ENCODE measurements around the gene MAP4.
"Not testable (repeated sequence)": the region's sequence is repeated elsewhere in the genome, so short reads cannot be mapped to it uniquely, and the experiment has no call there.

MAP4 gene

GRCh38 chr3:47856669-47857068, 159.5 kb downstream of the MAP4 start:
- no peak for DNase-seq

GRCh38 chr3:47855461-47856383, 160.5 kb downstream of the MAP4 start:
- no peak for DNase-seq

GRCh38 chr3:47854720-47855455, 161.3 kb downstream of the MAP4 start:
- DNase-seq: no peak

DNA sequence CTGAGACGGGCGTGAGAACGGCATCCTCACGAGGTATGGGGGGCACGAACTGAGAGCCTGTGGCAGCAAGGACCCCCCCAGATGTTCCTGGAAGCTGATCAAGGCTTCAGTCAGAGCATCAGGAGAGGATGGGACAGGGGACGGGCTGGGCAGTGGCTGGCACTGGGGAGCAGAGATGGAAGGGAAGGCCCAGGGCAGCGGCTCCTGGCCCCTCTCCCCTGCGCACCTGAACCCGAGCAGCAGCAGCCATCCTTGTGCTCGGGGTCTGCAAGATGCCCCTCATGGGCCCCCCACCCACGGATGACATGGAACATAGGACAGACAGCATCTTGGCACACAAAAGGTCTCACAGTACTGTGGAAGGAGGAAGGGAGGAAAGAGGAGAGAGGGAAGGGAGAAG, 161.9 kb downstream of the MAP4 start:
- no peak for DNase-seq

DNA sequence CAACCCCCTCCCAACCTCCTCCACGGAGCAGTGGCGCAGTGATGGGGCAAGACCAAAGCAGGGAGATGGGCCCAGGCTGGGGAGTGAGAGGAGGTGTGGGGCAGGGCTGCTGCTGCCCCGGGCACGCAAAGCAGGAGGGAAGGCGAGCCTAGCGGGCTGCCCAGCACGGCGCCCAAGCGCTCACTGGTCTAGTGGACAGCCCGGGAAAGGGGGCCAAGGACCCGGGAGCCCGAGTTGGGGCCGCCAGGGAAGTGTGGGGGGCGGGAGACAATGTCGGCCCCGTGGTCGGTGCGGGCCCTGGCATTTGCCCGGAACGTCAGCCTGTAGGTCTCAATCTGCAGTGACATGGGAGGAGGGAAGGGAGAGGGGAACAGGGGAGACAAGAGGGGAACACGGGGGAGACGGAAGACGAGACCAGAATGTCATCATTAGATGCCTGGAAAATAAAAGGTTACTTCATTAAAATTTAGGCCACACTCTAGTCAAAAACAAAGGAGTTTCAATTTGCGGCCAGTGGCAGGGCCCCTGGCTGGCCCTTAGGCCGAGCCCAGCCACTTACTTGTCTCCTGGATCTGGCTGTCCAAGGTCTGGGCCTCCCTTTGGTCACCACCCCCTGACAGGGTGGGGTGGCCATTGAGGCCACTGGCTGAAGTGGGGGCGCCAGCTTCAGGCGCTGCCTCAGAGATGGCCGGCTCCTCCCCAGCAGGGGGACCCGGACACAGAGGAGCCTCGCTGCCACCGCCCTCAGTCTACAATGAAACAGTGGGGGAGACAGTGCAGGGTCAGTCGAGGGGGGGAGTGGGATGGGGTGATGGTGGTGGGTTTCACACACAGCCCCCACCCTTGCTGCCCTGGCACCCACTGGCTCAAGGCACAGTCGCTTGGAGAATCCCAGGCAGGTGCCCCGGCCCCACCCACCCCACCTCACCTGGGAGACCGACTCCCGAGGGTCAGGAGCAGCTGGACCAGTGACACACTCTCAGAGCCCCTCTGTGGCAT, 163.3 kb downstream of the MAP4 start:
- DNase-seq: no peak

GRCh38 chr3:47851888-47852603, 164.2 kb downstream of the MAP4 start:
- no peak for DNase-seq

DNA sequence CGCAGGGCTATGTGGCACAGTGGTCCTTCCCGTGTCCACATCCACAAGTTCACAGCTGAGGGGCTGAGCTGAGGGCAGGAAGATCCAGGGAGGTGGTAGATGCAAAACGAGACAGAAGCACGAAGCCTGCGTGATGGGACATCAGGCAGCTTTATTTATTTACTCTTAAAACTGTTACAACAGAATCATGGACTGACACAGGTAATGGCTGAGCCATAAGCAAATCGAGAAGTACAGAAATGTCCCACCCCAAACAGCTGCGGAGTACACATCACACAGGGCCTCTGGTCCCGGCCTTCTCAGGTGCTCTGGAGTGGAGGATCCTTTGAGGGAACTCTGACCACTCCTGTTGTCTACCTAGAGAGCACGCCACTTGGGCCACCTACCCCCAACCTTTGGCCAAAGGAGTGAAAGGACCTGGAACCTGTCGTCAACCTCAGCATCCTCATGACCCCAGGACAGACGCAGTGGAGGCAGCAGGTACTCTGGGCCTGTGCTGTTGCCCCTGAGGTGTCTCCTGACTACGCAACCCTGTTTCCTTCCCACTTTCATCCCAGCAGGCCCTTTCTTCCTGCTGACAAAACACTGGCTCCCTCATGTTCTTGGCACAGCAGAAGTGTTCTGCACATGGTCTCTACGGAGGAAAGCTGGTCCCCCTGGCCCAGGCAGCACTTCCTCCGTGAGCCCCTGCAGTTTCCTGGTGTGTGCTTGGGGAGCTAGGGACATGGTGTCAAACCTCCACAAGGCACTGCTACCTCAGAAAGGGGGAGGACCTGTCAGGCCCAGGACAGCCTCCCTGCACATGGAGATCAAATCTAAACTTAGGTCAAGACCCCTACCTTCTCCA, 165.4 kb downstream of the MAP4 start:
- DNase-seq: no peak

DNA sequence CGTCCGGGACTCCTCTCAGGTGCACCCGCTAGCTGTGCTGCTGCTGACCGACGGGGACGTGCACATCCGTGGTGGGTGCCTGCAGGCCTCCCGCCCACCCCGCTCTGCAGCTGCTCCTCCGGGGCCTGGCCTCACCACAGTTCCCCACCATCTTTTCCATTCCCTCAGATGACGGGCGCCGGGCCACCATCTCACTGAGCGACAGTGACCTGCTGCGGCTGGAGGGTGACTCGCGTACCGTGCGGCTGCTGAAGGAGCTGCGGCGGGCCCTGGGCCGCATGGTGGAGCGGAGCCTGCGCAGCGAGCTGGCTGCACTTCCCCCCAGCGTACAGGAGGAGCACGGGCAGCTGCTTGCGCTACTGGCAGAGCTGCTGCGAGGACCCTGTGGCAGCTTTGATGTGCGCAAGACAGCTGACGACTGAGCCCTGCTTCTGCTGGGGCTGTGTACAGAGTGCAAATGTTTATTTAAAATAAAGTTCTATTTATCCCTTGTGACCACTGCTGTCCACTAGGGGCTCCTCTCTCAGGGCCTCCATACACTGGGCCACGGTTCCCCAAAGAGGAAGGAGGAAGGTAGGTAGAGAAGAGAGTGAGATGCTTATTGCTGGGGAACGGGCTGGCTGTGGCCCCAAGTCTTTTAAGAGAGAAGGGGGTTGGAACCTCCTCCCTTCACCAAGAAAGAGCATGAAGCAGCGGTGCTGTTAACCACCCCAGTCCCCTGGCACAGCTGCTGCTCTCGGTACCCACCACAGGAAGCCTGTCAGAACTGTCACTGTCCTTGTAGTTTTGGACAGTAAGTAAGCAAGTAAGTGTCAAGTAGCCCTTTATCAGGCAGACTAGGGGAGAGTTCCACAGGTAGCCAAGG, 166.3 kb downstream of the MAP4 start:
- peak; percentile 19 for DNase-seq

DNA sequence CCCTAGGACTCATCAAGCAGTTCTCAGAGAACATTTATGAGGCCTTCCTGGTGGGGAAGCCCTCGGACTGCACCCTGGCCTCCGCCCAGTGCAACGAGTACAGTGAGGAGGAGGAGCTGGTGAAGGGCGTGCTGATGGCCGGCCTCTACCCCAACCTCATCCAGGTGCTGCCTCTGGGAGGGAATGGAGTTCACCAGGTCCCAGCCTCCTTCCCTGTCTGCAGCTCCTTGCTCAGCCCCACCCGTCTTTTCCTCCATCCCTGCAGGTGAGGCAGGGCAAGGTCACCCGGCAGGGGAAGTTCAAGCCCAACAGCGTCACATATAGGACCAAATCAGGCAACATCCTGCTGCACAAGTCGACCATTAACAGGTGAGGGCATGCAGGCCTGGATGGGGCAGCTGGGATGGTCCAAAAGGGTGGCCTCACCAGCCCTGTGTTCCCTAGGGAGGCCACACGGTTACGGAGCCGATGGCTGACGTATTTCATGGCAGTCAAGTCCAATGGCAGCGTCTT, 167.0 kb downstream of the MAP4 start:
- no peak for DNase-seq

DNA sequence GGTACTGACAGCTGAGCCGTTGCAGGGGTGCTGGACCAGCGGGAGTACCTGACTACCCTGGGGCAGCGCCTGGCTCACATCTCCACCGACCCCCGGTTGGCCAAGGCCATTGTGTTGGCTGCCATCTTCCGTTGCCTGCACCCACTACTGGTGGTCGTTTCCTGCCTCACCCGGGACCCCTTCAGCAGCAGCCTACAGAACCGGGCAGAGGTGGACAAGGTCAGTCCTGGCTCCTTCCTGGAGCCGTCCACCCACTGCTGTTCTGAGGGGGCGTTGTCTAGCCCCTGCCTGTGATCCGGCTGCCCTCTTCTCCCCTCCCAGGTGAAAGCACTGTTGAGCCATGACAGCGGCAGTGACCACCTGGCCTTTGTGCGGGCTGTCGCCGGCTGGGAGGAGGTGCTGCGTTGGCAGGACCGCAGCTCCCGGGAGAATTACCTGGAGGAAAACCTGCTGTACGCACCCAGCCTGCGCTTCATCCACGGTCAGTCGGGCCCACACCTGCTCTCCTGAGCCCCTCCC, 167.6 kb downstream of the MAP4 start:
- no peak for DNase-seq

DNA sequence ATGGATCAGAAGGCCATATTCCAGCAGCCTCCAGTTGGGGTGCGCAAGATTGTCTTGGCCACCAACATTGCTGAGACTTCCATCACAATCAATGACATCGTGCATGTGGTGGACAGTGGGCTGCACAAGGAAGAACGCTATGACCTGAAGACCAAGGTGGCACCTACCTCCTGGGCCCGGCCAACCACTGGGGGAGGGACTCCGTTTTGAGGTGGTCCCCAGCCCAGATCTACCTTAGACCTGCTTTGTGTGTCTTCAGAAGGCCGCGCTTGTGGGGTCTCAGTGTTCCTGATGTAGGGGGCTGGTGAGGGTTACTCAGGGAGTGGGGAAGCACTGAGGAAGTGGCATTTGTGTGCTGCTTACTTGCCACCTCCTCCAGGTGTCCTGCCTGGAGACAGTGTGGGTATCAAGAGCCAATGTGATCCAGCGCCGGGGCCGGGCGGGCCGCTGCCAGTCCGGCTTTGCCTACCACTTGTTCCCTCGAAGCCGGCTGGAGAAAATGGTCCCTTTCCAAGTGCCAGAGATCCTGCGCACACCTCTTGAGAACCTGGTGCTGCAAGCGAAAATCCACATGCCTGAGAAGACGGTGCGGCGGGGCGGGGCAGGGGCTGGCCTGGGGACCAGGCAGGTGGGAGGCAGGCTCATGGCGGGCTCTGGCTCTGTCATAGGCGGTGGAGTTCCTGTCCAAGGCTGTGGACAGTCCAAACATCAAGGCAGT, 168.3 kb downstream of the MAP4 start:
- DNase-seq: no peak

GRCh38 chr3:47847260-47847659, 169.0 kb downstream of the MAP4 start:
- no peak for DNase-seq

GRCh38 chr3:47846880-47847248, 169.4 kb downstream of the MAP4 start:
- DNase-seq: no peak

- no peak for DNase-seq
Measured at GRCh38 chr3:47846186-47846879, 169.9 kb downstream of the MAP4 start.

GRCh38 chr3:47841786-47842349, 174.3 kb downstream of the MAP4 start:
- no peak for DNase-seq

DNA sequence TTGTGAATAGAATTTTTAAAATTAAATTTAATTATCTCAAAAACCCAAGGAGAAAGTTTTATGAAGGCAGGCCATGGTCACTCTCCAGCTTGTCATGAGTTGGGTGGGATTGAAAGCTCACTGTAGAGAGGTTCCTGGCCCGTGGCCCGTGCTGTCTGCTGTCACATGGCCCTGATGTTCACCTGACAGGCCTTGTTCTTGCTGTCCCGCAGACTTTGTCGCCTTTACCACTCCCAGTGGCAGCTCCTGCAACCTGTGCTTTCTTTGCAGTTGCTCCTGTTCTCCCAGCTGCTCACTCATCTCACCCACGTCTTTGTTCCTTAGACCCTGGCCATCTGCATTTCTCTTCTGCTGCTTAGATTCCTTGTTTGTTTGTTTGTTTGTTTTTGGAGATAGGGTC, 177.7 kb downstream of the MAP4 start:
- DNase-seq: no peak

DNA sequence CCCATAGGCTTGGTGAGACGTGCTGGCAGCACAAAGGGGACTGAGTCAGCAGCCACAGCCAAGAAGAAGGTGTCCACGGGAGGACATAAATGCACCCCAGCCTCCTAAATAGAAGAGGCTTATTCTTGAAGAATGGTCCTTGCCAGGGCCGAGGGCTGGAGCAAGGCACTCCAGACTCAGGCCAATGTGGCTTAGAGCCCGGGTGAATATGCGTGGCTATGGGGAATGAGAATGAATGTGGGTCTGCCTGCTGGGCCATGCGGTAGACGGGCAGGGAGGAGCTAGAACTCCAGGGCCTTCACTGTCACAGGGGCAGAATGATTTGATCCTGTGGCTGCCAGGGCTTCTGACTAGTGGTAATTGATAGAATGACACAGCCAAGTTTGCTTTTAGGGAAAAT, 179.2 kb downstream of the MAP4 start:
- DNase-seq: no peak

GRCh38 chr3:47829482-47829881, 186.7 kb downstream of the MAP4 start:
- not testable (repeated sequence) for DNase-seq
